ENCODE measurements around the gene ULBP1.
"Not testable (repeated sequence)": the region's sequence is repeated elsewhere in the genome, so short reads cannot be mapped to it uniquely, and the experiment has no call there.

DNA sequence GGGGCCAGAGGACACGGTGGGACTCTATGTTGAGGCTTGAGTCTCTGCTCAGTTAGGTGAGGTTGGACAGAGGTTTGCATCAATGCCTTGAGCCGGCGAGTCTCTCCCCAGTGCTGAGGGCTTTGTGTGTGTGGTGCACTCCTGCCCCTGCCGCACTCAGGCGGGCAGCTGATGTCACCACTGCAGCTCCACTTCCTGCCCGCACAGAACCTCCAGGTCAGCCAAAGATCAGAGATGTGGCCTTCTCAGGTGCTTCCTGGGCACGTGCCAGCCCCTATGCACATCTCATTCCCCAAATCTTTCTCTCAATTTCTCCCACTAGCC is 27.7 kb downstream of the ULBP1 start:
- TF ChIP-seq, protein P1, sequence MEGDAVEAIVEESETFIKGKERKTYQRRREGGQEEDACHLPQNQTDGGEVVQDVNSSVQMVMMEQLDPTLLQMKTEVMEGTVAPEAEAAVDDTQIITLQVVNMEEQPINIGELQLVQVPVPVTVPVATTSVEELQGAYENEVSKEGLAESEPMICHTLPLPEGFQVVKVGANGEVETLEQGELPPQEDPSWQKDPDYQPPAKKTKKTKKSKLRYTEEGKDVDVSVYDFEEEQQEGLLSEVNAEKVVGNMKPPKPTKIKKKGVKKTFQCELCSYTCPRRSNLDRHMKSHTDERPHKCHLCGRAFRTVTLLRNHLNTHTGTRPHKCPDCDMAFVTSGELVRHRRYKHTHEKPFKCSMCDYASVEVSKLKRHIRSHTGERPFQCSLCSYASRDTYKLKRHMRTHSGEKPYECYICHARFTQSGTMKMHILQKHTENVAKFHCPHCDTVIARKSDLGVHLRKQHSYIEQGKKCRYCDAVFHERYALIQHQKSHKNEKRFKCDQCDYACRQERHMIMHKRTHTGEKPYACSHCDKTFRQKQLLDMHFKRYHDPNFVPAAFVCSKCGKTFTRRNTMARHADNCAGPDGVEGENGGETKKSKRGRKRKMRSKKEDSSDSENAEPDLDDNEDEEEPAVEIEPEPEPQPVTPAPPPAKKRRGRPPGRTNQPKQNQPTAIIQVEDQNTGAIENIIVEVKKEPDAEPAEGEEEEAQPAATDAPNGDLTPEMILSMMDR (IDR thresholded peaks at IDR 0.05) = not testable (repeated sequence)
- TF ChIP-seq EZH2 (IDR thresholded peaks at IDR 0.05) = not testable (repeated sequence)

Measured in neural progenitor cell (in vitro differentiated cells).